HG03175 (cell line): ENCODE measurements around the gene UFSP2.

ENCODE experiments used
- ATAC-seq: cut with Tn5 transposase; IDR thresholded peaks from one replicate; pipeline ENCODE4 v1.9.1; 2021; ENCODE audit warnings: mild to moderate bottlenecking, moderate library complexity; ENCODE audit not compliant: unreplicated experiment

The UFSP2 gene, protein sequence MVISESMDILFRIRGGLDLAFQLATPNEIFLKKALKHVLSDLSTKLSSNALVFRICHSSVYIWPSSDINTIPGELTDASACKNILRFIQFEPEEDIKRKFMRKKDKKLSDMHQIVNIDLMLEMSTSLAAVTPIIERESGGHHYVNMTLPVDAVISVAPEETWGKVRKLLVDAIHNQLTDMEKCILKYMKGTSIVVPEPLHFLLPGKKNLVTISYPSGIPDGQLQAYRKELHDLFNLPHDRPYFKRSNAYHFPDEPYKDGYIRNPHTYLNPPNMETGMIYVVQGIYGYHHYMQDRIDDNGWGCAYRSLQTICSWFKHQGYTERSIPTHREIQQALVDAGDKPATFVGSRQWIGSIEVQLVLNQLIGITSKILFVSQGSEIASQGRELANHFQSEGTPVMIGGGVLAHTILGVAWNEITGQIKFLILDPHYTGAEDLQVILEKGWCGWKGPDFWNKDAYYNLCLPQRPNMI

DNA sequence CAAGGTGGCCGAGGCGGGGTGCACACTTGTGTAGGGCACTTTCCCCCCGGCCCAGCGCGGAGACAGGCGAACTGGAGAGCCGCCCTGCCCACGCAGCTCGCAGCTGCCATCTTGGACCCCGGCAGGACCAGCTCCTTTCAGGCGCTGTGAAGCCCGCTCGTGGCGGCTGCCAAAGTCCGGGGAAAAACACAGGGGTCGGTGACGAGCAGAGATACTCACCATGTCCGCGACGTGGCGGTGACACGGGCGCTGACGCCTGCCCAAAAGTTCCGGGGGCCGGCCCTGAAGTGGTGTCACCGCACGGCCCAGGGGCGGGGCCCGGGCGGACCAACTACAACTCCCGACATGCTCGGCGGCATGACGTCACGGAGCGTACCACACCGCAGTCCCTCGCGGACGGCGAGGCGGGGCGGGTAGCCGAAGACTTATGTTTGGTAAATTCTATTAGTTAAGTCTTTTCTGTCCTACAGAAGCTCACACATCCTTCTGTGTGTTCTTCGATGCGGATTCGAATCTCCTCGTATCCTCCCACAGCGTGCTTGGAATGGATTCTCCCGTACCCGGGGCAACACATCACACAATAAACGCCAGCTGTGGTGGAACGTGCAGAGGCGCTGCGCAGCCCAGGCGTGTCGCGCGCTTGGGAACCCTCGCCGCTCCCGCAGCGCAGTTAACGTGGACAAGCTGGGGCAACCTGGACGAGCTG, at the start of gene UFSP2:
Gene UFSP2 (minus strand): TSS at position 318 of the 706 bp plus-strand sequence. CDS start 96 bp downstream, at position 222.
- peak; percentile 93 for ATAC-seq

DNA sequence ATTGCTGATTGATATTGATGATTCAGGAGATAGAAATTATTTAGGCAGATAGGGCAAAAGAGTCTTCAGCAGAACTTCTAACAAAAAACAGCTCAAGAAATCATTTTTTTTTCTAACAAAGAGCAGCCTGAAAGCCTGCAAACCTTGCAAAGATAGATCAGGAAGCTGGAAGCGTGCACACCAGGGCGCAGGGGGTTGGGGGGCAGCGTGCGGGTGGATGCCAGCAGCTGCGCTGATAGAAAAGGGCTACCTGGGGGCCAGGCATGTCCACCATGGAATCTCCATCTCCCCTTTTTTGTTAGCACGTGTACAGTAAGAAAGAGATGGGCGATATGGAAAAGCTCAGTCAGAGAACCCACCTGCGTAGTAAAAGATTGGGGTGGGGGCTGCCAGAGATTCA, 47.5 kb upstream of the UFSP2 start:
- ATAC-seq, result no peak

DNA sequence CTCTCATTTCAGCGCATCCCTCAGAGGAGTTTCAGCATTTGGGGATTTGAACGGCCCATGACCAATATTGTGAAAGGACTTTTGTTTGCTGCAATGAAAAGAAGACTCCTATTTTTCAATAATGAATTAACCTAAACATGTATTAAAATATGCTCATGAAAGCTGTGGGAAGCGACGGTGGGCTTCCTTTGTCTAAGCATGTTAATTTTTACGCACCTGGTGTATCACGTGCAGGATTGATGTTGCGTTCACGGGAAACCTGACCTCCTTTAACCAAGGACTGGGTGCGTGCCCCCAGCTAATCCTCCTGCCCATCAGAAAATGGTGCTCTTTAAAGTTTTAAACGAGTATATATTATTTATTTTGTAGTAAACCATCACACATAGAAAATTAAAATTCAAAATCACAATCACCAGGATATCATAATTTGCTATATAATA, 46.4 kb upstream of the UFSP2 start:
- peak; percentile 8 for ATAC-seq

DNA sequence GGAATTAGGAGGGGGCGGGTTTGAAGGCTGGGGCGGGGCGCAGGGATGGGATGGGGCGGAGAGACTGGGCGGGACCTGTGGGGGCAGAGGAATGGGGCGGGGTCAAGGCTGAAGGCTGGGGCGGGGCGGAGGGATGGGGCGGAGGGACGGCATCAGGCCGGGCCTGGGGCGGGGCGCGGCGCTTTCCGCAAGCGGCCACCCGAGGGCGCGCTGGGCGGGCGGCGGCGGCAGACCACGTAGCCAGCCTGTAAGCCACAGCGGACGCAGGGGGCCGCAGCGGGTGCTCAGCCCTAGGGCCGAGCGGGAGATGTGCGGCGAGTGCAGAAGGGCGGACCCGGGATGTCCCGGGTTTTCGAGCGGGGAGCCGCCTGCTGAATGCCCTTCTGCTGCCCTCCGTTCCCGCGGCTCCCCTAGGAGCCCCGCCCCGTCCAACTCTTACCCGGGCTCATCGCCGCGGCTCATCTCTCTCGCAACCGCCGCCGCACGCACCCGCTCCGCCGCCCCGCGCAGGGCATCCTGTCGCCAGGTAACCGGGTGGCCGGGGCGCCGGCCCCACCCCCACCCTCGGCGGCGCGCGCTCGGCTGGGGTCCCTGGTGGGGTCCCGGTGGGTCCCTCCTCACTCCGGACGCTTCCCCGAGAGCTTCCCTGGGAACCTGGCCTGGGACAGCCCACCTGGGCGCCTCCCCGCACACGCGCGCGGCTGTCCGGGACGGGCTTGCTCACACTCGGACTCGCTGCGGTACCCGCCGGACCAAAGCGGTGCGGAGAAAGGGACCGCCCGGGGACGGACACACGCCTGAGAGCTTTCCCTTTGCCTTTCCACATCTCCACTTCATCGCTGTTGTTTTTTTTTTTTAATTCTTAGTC, 45.7 kb upstream of the UFSP2 start, which contains the start of gene CCDC110:
Gene CCDC110 (minus strand): TSS at position 499 of the 868 bp plus-strand sequence. CDS start 50 bp downstream, at position 449.
- peak; percentile 90 for ATAC-seq

DNA sequence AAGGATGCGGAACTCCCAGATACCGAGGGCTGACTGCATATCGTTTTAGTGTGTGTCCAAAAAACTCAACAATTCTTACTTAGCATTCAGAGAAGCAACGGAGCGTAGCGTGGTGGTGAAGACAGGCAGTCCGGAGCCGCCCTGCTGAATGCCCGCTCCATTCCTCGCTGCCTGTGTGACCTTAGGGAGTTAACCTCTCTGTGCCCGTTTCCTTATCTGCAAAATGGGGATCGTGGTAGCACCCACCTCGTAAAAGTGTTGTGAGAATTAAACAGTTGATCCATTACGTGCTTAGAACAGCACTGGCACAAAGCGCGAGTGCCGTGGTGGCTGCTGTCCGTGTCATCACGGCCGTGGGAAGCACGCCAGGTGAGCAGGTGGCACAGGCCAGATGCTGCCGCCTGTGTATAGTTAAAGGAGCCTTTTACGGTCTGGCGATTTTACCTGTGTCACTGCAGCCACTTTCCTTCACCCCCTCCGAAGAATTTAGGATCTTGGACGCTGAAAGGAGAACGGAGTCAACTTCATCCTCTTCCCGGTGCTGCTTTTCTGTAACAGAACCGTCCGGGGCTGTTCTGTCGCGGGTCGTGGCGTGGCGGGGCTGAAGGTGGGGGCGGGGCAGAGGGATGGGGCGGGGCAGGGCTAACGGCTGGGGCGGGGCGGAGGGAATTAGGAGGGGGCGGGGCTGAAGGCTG, 44.9 kb upstream of the UFSP2 start:
- no peak for ATAC-seq

DNA sequence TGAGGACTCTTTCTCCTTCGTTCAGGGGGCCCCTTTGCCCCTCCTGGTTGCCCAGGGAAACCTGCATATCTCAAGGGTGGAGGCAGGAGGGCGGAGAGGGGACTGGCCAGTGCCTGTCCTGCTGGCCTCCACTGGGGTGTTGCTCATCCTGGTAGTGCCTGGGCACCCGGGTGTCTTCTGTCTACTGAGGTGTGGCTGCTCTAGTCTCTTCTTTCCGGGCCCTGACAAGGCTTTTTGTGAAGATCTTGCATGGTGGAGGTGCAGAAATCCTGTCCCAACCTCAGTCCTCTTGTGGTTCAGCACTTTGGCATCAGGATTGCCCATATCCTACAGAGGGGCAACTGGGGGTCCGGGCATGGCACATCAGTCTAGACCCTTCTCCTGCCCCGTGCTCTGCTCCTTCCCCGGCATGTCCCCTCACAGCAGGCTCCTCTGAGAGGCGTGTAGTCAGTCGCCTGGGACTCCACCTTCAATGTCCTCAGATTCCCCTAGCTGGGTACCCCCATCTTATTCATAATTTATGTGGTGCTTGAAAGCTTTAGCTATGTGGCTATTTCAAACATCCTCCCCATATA, 43.9 kb upstream of the UFSP2 start:
- ATAC-seq, result no peak

DNA sequence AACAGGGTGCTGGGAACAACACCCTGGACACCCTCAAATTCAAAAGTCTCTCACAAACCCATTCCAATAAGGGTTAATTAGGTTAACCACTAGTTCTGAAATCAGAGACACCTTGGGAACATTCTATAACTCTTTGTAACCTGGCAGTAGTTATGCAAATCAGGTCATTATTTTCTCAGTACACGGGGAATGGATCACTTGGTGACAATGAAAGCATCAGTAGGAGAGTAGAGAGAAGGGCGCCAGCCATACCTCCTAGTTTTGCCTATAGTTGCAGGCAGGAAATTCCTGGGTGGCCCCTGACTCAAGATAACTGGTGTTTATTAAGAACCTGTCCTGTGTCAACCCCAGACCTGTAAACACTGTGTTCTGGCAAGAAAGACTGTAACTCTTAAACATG, 43.2 kb upstream of the UFSP2 start:
- no peak for ATAC-seq

DNA sequence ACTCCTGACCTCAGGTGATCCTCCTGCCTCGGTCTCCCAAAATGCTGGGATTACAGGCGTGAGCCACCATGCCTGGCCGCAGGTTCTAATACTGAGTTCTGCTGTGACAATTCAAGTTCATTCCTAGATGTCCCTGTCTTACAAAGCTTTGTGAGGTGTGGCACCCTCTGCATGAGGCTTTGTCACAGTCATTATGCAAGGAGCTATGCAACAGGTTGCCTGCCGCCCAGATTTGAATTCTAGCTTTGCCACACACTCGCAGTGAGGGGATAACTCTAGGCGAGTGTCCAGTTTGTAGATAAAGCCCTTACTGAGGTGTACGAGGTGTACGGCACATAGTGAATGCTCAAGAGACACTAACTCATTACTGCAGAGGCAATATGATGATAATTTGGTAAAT, 42.2 kb upstream of the UFSP2 start:
- ATAC-seq, result no peak

DNA sequence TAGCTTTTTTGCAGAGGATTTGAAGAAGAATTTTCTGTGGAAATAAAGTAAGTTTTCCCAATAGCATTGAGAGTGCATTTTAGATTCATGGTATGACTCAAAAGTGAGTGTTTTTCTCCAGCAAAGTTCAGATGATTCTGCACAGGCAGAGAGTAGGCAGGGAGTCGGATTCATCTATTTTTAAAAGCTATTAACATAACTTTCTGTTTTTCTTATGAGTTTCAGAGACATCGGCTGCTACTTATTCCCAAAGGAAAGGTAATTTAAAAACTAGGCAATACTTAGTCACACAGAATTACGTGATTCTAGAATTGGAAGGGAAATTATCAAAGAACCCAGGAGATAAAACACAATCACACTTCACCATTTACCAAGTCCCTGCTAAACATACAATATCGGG, 41.3 kb upstream of the UFSP2 start:
- no peak for ATAC-seq

DNA sequence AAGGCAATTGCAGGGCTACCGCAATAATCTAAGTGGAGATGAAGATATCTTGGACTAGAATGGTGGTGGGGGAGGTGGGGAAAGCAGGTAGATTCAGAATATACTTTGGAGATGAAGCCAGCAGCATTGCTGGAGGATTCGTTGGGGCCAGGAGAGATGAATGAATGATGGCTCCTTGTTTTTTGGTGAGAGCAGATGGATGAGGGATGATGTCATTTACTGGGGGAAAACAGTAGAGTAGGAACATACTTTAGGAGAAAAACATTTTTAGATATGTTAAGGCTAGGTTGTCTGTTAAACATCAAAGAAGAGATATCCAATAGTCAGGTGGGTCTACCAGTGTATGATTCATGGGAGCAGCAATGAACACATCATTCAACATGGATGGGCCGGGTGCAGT, 39.9 kb upstream of the UFSP2 start:
- ATAC-seq, result no peak

DNA sequence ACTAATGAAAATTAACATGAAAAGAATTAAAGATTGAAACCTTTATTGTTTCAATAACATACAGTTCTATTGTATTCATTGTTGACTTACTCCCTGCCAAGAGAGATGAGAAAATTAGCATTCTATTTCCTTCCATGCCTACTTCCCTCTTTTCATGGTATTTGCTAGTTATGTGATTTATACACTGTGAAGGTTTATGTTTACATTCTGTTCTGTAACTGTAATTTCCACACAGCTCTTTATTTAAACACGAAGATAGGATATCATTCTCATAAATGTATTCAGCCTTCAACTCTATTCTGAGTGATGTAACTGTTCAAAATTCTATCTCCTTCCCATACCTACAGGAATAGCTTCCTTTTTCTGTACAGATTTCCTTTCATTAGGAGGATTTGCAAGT, 39.1 kb upstream of the UFSP2 start:
- ATAC-seq, result no peak

DNA sequence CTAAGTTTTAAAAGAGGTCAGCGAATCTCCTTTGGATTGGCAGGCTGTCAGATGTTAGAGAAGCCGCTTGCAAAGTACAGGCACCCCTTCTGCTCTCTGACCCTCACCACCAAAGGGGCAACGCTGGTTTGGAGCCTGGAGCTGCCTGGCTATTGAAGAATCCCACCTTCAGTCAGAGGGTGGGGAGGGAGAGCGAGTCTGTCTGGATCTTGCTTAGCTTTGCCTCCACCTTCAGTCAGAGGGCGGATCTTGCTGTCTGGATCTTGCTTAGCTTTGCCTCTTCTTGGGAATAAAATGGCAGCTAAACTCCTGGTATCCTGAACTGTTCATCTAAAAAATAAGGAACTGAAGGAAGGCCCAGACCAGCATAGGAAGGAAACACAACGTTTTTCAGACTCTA, 38.4 kb upstream of the UFSP2 start:
- ATAC-seq, result no peak

DNA sequence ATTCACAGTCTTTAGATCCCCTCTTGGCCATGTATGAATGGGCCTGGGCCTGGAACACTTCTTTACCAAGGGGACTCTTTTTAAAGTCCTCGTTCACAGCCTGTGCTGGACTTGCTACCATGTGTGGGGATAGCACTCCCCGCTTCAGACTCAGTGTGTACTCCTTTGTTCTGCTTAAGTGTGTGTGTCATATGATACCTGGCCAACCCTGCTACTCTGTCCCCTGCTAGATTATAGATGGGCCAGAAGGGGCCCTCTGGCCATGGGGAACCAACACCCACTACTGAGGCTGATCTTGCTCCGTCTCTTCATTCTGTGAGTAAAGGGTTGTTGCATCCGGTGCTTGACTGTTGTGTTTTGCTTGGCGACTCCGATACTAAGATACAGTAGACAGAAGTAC, 37.8 kb upstream of the UFSP2 start:
- no peak for ATAC-seq

DNA sequence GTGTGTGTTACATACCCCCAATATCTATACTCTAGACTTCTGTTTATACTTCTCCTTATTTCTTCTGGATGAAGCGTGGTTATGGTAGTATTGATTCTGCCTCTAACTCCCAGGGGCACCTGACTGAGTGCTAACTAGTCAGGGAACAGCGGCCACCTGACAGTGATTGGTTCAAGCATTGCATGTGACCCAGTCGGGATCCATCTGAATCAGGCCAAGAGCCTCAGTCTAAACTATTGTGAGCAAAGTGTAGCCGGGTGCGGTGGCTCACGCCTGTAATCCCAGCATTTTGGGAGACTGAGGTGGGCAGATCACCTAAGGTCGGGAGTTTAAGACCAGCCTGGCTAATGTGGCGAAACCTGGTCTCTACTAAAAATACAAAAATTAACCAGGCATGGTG, 35.8 kb upstream of the UFSP2 start:
- ATAC-seq, result no peak

DNA sequence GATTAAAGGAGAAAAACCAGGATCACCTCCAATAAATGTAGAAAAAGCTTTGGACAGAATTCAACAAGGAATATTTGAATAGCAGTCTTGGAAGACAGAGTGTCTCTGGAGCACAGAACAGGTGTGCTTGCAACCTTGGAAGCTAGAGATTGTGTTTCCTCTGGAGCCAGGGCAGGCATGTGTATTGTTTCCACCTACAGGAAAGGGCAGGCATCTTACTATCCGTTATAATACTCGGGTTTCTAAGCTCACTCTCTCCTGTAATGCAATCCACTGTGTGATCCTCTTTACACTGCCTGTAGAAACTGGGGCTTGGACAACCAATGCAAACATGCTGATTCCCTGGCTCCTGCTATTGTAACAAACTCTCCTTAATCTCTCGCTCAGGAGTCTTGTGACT, 31.4 kb upstream of the UFSP2 start:
- ATAC-seq, result no peak

DNA sequence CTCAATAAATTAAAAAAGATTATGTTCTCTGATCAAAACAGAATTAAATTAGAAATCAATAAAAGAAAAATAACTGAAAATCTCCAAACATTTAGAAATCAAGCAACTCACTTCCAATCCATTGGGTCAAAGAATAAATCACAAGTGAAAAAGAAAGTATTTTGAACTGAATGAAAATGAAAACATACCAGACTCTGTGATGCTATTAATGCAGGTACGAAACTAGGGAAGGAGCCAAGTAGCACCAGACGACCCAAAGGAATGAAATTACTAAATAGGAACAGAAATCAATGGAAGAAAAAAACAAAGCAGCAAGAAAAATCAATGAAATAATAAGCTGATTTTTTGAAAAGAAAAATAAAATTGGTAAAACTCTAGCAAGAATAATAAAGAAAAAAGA, 30.4 kb upstream of the UFSP2 start:
- ATAC-seq, result no peak

DNA sequence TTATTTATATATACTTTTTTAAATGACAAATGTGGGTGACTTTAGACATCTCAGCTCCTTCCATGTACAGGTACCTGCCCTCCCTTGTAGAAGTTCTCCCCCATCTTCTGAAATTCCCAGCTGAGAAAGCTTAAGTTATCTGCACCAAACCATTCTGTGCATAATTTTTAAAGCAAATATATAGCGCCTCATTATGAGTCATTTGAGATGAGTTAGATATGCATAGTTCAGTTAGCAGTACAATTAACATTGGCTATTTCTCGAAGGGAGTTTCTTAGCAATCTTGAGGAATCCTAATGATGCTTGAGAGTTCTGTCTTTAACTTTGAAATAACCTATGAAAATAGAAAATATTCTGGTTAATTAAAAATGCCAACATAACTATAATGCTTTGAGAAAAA, 19.4 kb upstream of the UFSP2 start:
- no peak for ATAC-seq

DNA sequence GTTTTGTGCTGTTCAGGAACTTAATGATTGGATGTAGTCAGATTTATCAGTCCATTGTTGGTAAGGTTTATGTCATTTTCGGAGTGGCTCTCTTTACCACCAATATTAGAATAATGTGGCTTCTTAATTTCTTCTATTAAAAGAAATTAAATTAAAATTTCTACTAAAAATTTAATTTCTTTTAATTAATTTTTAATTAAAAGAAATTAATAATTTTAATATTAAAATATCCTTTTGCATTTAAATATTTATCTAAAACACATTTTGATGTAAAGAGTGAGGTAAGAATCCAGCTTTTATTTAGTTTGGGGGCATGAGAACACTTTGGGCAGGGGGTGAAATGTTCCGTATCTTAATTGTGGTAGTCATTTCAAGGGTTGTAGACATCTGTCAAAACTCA, 15.7 kb upstream of the UFSP2 start:
- no peak for ATAC-seq

DNA sequence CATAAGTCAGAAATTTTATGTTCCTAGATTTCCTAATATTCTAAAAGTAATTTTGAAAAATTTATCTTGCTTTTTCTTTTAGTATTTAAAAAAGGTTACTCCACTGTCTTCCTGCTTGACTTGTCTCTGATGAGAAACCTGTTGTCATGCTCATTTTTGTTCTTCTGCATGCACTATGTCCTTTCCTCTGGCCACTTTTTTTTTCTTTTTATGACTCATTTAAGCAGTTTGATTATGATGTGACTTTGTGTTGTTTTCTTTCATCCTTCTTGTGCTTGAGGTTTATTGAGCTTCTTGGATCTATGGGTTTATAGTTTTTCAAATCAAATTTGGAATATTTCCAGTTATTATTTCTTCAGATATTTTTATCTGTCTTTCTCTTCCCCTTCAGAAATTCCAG, 12.0 kb upstream of the UFSP2 start:
- ATAC-seq, result peak; percentile 47

DNA sequence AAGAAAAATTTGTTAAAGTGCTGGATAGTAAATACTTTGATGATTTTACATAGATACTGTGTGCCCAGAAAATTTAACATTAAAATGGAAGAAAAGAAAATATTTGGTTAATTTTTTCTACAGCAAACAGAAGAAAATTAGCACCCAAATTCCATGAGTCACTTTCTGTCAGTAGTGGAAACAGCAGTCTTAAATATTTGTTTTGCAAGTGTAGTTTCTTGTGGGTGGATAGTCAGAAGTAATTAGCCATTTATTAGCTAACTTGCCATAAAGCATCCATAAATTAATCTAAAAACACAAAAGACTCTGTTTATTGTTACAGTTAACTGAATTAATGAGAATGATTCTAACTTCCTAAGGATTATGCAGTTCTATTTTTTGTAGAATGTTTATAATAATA, 9.7 kb upstream of the UFSP2 start:
- ATAC-seq, result no peak
